ENCODE measurements around the gene MRPL27. TPM values are rescaled to one million over a fixed set of nuclear protein-coding genes. Genes with fewer than 3 reads are reported as not detected.
"Not testable (repeated sequence)": the region's sequence is repeated elsewhere in the genome, so short reads cannot be mapped to it uniquely, and the experiment has no call there.

Gene MRPL27
- total and polyA plus RNA-seq, 2 donors from 2014 or later: 54.0 to 227 TPM

- no peaks in the 10 kb centered on the region for H3K27me3 ChIP-seq (ENCODE audit: control insufficient read depth, insufficient read depth, low read length)
- no peak for DNase-seq
- H3K4me1 ChIP-seq (ENCODE audit: control insufficient read depth in 2 of 3, insufficient read depth in 2 of 3, low read depth in 1 of 3, low read length in 3 of 3): no peaks in the 10 kb centered on the region
- no peaks in the 10 kb centered on the region for H3K36me3 ChIP-seq (ENCODE audit: control insufficient read depth in 2 of 3, insufficient read depth in 3 of 3, low read length in 3 of 3)
- no peak overlapping the region for H3K4me3 ChIP-seq (ENCODE audit: low read length in 3 of 3)
- no peak for TF ChIP-seq CTCF (IDR thresholded peaks at IDR 0.05; ENCODE audit: borderline replicate concordance, extremely low read depth, insufficient read depth)
- no peak overlapping the region for H3K27ac ChIP-seq (ENCODE audit: low read depth in 2 of 2, low read length in 2 of 2)
- FAIRE-seq: no peak
- no peaks in the 10 kb centered on the region for H3K9me3 ChIP-seq (ENCODE audit: control insufficient read depth in 2 of 3, insufficient read depth in 1 of 3, low read length in 3 of 3)
- H3K9ac ChIP-seq (ENCODE audit: low read length in 3 of 3): no peak overlapping the region
- intact Hi-C loops (cut with DNase I): no loop called here
These were observed 33.6 kb downstream of the MRPL27 start for GRCh38 chr17:50339381-50339780.

- DNase-seq (no peak), FAIRE-seq (no peak)
- Histone ChIP-seq H3K4me3 (ENCODE audit: low read length in 3 of 3) (no peak overlapping the region), H3K27me3 (ENCODE audit: control insufficient read depth, insufficient read depth, low read length) (no peaks in the 10 kb centered on the region), H3K36me3 (ENCODE audit: control insufficient read depth in 2 of 3, insufficient read depth in 3 of 3, low read length in 3 of 3) (no peaks in the 10 kb centered on the region), H3K9ac (ENCODE audit: low read length in 3 of 3) (no peak overlapping the region), H3K9me3 (ENCODE audit: control insufficient read depth in 2 of 3, insufficient read depth in 1 of 3, low read length in 3 of 3) (no peaks in the 10 kb centered on the region), H3K27ac (ENCODE audit: low read depth in 2 of 2, low read length in 2 of 2) (no peak overlapping the region), H3K4me1 (ENCODE audit: control insufficient read depth in 2 of 3, insufficient read depth in 2 of 3, low read depth in 1 of 3, low read length in 3 of 3) (no peaks in the 10 kb centered on the region)
- no peak for TF ChIP-seq CTCF (IDR thresholded peaks at IDR 0.05; ENCODE audit: borderline replicate concordance, extremely low read depth, insufficient read depth)
- intact Hi-C loops (cut with DNase I): no loop called here
These were observed 34.3 kb downstream of the MRPL27 start for GRCh38 chr17:50338645-50339044.

- no peak for DNase-seq
- no peak for FAIRE-seq
- no peaks in the 10 kb centered on the region for H3K4me1 ChIP-seq (ENCODE audit: control insufficient read depth in 2 of 3, insufficient read depth in 2 of 3, low read depth in 1 of 3, low read length in 3 of 3)
These were observed 35.0 kb downstream of the MRPL27 start for GRCh38 chr17:50337956-50338355.

GRCh38 chr17:50333291-50334057 is 39.5 kb downstream of the MRPL27 start:
- H3K9ac ChIP-seq (ENCODE audit: low read length in 3 of 3); H3K4me3 ChIP-seq (ENCODE audit: low read length in 3 of 3); H3K4me1 ChIP-seq (ENCODE audit: control insufficient read depth in 2 of 3, insufficient read depth in 2 of 3, low read depth in 1 of 3, low read length in 3 of 3); FAIRE-seq; H3K9me3 ChIP-seq (ENCODE audit: control insufficient read depth in 2 of 3, insufficient read depth in 1 of 3, low read length in 3 of 3); H3K27ac ChIP-seq (ENCODE audit: low read depth in 2 of 2, low read length in 2 of 2); intact Hi-C loops (cut with DNase I); H3K36me3 ChIP-seq (ENCODE audit: control insufficient read depth in 2 of 3, insufficient read depth in 3 of 3, low read length in 3 of 3); H3K27me3 ChIP-seq (ENCODE audit: control insufficient read depth, insufficient read depth, low read length): not testable (repeated sequence)
- DNase-seq: peak in 1 of 5 donors; percentile 36

More at GRCh38 chr17:50337956-50338355, 35.0 kb downstream of the MRPL27 start:
- H3K36me3 ChIP-seq (ENCODE audit: control insufficient read depth in 2 of 3, insufficient read depth in 3 of 3, low read length in 3 of 3): no peaks in the 10 kb centered on the region
- intact Hi-C loops (cut with DNase I): no loop called here
- H3K9me3 ChIP-seq (ENCODE audit: control insufficient read depth in 2 of 3, insufficient read depth in 1 of 3, low read length in 3 of 3): no peaks in the 10 kb centered on the region
- no peak for TF ChIP-seq CTCF (IDR thresholded peaks at IDR 0.05; ENCODE audit: borderline replicate concordance, extremely low read depth, insufficient read depth)
- H3K27ac ChIP-seq (ENCODE audit: low read depth in 2 of 2, low read length in 2 of 2): no peak overlapping the region
- no peak overlapping the region for H3K9ac ChIP-seq (ENCODE audit: low read length in 3 of 3)
- H3K4me3 ChIP-seq (ENCODE audit: low read length in 3 of 3): no peak overlapping the region
- no peaks in the 10 kb centered on the region for H3K27me3 ChIP-seq (ENCODE audit: control insufficient read depth, insufficient read depth, low read length)

Data from kidney (tissue), 14 donors.